ENCODE results near the gene LRRC3B.

The LRRC3B gene

DNA sequence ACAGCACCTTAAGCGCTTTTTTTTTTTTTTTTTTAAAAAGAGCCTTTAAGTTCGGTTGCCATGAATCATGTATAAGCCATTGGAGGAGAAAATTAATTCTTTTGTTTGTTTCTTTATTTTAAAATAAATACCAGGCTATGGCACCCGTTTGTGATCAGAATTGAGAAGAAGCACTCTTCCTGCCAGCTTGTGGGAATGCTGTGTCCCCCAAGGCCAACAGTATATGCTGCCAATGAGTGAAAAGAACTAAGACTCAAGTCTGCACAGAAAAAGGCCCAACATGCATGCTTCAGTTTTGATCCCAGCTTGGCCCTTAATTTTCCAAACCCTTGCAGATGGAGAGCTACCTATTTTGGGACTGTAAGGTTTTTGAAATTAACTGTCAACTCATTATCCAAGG is 90.5 kb downstream of the LRRC3B start:
- no peak for DNase-seq

DNA sequence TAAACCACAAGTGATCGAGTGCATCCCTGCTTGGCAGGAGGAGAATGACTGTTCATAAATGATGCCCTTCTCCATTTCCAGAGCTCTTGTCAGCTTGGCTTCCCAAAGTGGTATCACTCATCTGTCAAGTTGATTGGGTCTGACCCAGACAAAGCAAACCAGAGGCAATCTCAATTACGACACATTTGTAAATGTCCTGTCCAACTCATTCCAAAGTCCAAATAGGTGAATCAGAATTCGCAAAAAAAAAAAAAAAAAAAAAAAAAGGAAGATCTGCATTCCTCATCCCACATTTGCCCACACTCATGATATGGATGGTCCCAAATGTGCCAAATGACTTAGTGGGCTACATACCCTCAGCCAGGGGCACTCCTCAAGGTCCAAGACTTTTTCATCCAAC is 91.9 kb downstream of the LRRC3B start:
- DNase-seq: no peak

DNA sequence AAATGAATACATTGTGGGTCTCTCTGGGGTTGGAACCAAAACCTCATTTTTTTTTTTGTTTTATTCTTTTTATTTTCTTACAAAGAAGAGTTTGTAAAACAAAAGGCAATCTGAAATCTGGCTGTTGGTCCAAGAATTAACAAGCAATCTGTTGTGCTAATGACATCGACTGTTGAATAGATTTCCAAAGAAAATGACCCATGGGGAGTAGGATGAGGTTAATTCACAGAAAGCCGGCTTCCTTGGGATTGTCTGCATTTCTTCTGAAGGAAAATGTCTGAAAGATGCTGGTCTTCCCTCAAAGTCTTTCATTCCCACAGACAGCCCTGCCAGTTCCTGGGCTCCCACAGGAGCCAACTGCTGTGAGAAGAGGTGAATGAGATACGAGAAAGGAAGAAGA is 92.9 kb downstream of the LRRC3B start:
- DNase-seq: no peak

DNA sequence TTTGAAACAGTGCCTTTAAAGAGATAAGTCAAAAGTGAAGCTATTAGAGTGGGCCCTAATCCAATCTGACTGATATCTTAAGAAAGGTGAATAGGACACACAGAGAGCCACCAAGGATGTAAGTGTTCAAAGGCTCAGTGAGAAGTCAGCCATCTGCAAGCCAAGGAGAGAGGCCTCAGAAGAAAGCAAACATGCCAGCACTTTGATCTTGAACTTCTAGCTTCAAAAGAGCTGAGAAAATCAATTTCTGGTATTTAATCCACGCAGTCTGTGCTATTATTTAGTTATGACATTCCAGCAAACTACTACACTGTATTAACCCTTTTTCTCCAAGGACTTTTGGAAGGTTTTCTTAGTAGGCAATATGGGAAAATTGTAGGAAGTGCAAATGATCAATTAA is 95.7 kb downstream of the LRRC3B start:
- no peak for DNase-seq

DNA sequence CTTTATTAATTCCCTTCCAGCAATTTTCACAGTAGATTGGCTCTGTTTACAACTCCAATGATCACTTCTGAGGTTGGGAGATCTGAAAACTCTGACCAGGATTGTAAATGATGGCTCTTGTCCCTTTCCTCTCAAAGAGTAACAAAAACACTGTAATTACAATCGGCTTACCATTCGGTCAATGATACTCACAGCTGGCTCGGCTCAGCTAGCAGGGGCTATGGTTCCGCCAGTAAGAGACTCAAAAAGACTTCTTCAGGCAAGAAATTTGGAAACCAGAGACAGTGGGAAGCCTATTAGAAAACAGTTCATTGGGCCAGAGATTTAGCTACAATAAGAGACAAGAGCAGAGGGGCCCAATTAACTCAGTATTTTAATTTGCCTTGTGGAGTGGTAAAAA is 96.6 kb downstream of the LRRC3B start:
- no peak for DNase-seq

DNA sequence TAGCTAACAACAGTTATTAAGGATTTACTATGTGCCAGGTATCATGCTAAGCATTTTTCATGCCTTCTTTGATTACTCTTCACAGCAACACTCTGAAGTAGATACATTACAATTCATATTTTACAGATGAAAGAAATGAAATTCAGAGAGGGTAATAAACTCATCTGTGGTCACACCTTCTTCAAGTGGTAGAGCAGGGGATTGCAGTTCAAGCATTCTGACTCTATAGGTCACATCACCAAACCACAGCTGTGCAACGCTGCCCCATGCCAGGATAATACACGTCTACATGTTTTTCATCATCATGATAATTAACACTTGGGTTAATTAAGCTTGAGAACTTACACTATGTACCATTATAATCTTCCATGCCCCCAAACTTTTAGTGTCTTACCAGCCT is 98.5 kb downstream of the LRRC3B start:
- no peak for DNase-seq

DNA sequence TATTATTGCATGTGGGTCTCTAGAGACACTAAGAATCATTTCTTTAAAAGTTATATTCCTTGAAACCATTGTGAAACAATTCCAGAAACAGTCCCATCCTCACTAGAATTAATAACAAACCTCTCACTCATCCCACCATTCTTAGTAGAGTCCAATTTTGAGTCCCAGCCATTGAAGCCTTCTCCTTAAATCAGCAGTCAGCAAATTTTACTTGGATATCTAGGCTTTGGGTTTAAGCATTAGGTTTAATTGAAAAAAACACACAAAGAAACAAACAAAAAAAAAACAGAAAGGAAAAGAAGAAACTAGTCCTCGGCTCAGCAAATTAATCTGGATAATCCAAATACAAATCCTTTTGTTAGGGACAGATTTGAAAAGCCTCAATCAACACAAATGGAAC is 109.3 kb downstream of the LRRC3B start:
- DNase-seq: no peak

DNA sequence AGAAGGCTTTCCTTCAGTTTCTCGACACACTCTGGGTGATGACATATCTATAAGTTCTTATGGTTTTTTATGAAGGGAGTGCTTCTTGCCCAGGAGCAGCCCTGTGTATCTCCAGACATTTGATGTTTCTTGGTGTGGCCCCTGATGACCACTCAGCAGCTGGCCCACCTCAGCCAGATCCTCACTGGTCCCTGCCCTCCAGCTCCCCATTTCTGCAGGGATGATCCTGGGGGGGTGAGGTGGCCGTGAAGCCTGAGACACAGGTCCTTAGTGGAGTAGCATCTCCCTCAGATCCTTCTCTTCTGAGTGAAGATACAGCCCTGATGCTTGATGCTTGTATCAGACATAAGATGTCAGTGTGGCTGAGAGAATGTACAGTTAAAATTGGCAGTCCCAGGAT is 127.7 kb downstream of the LRRC3B start:
- DNase-seq: no peak

DNA sequence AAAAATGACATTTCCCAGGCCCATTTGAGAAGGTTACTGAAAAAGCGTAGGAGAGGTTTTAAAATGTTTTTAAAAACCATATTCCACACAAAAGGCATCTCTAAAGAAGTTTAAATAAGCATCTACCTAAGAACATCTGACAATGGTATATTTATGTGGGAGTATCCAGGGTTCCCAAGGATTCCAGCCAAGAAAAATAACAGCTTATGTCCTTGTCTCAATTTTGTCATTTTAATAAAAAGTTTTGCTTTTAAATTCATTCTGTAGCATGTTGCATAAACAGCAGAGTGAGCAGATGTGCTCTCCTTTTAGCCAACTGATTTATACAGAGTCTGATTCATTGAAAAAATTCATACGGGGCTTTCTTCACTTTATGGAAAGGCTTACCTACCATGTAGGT is 129.9 kb downstream of the LRRC3B start:
- DNase-seq: no peak

DNA sequence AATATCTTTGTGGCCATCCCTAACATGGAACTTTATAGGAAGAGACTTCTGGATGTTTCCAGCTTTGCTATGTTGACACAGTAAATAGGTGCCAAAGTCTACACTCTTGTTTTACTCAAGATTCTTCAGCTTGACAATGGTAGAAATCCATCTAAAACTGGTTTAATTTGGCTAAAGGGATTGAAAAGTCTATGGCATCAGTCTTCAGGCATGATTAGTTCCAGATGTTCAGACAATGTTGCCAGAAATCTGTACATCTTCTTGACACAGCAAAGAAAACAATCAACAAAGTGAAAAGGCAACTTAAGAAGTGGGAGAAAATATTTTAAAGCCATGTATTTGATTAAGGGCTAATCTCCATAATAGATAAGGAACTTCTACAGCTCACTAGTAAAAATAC is 130.5 kb downstream of the LRRC3B start:
- DNase-seq: no peak

DNA sequence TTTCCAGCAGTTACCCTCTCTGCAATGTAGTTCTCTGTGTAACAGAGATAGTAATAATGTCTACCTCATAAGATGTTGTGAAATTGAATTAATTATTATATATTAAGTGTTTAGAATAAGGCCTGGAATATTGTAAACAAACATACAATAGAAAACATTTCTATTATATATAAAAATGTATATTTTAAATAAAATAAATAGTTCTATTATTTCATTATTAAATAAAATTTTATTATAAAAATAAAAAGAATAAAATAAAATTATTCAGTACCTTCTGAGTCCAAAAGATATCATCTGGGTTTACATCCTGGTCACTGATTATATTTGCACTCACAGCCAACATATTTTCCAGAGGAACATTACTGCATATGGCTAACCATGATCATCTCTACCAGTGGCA is 135.4 kb downstream of the LRRC3B start:
- DNase-seq: no peak

Measured in NCI-H187 (cell line).